HL-60 (cell line): ENCODE data around the gene MCOLN1.

Experiments
- DNase-seq, 2 experiments: peaks; one replicate each; pipeline ENCODE4 v3.0.0-alpha.2; 2010 to 2020; ENCODE audit warnings: low read depth in 1 of 2, low spot score in 1 of 2
- H3K27ac ChIP-seq: fragments of 250-450 bp; sonication (Bioruptor Pico); replicated peaks from 2 replicates; pipeline ENCODE4 v1.5.1; 2020; ENCODE audit warnings: mild to moderate bottlenecking, moderate library complexity
- H3K27me3 ChIP-seq: fragments of 250-450 bp; sonication (Bioruptor Pico); 2 replicates; pipeline ENCODE4 v1.5.1; 2021; ENCODE audit warnings: mild to moderate bottlenecking, moderate library complexity; ENCODE audit not compliant: insufficient read depth, poor library complexity, severe bottlenecking
- H3K4me3 ChIP-seq: replicated peaks from 2 replicates; pipeline ENCODE4 v1.5.1; 2011; ENCODE audit warnings: mild to moderate bottlenecking, control low read depth, low read length; ENCODE audit not compliant: insufficient read depth
- CTCF ChIP-seq: IDR thresholded peaks from one replicate; pipeline ENCODE4 v1.5.1; 2011; ENCODE audit warnings: low read length, control low read depth, inconsistent platforms; ENCODE audit not compliant: insufficient read depth
- GABPA ChIP-seq: IDR thresholded peaks from 2 replicates; pipeline ENCODE4 v1.6.1; 2012; ENCODE audit warnings: low read depth
- POLR2AphosphoS5 ChIP-seq: IDR thresholded peaks from 2 replicates; pipeline ENCODE4 v1.6.1; 2012; ENCODE audit warnings: low read depth
- REST ChIP-seq: IDR thresholded peaks from 2 replicates; pipeline ENCODE4 v1.6.1; 2012; ENCODE audit warnings: low read depth; ENCODE audit not compliant: insufficient replicate concordance
- SPI1 ChIP-seq: IDR thresholded peaks from 2 replicates; pipeline ENCODE4 v1.6.1; 2012; ENCODE audit warnings: low read depth, mild to moderate bottlenecking, borderline replicate concordance

MCOLN1 gene

GRCh38 chr19:7516878-7517277 lies 5.5 kb upstream of the MCOLN1 start:
- Histone ChIP-seq H3K27me3 (peaks cover 27% of the 10 kb centered on the region), H3K4me3 (no peak overlapping the region), H3K27ac (no peak overlapping the region)
- no peak for DNase-seq
- TF ChIP-seq CTCF (no peak), GABPA (no peak), POLR2AphosphoS5 (no peak), REST (no peak), SPI1 (no peak)

GRCh38 chr19:7519361-7520130 lies 2.9 kb upstream of the MCOLN1 start:
- Histone ChIP-seq H3K27ac (no peak overlapping the region), H3K27me3 (peaks cover 27% of the 10 kb centered on the region), H3K4me3 (no peak overlapping the region)
- TF ChIP-seq SPI1 (no peak), POLR2AphosphoS5 (no peak), REST (no peak), GABPA (no peak), CTCF (no peak)
- no peak for DNase-seq

GRCh38 chr19:7520131-7521051 lies 2.0 kb upstream of the MCOLN1 start:
- Histone ChIP-seq H3K4me3 (no peak overlapping the region), H3K27ac (no peak overlapping the region), H3K27me3 (peaks cover 19% of the 10 kb centered on the region)
- no peak for DNase-seq
- TF ChIP-seq POLR2AphosphoS5 (no peak), CTCF (no peak), SPI1 (no peak), REST (no peak), GABPA (no peak)
